HepG2 (cell line): ENCODE results near the gene CRAMP1. TPM values are rescaled to one million over a fixed set of nuclear protein-coding genes. Genes with fewer than 3 reads are reported as not detected.

ENCODE experiments used
- BRF2 ChIP-seq: sonication (generic); formaldehyde crosslinking; IDR thresholded peaks from 2 replicates; pipeline ENCODE4 v1.8.1; 2022; ENCODE audit warnings: mild to moderate bottlenecking, missing genetic modification reagents
- HOXA3 ChIP-seq: sonication (generic); formaldehyde crosslinking; IDR thresholded peaks from 2 replicates; pipeline ENCODE4 v1.5.0; 2020; ENCODE audit warnings: missing genetic modification reagents
- KMT2B ChIP-seq: IDR thresholded peaks from 2 replicates; pipeline ENCODE4 v1.6.1; 2016; ENCODE audit warnings: missing genetic modification reagents, missing compliant biosample characterization
- NKX3-1 ChIP-seq: sonication (generic); formaldehyde crosslinking; IDR thresholded peaks from 2 replicates; pipeline ENCODE4 v1.5.0; 2020; ENCODE audit warnings: missing genetic modification reagents
- NR2F6 ChIP-seq, 2 experiments: IDR thresholded peaks; 2 replicates each; pipeline ENCODE4 v1.6.1; 2016; ENCODE audit warnings: antibody characterized with exemption in 1 of 2, mild to moderate bottlenecking in 1 of 2
- PHF20 ChIP-seq: sonication (generic); formaldehyde crosslinking; IDR thresholded peaks from 2 replicates; pipeline ENCODE4 v1.5.0; 2020; ENCODE audit warnings: mild to moderate bottlenecking, missing genetic modification reagents
- PRDM10 ChIP-seq: sonication (generic); formaldehyde crosslinking; IDR thresholded peaks from 2 replicates; pipeline ENCODE4 v1.4.0; 2020; ENCODE audit warnings: low read depth, missing genetic modification reagents
- RORA ChIP-seq: sonication (generic); formaldehyde crosslinking; IDR thresholded peaks from 2 replicates; pipeline ENCODE4 v1.5.0; 2020; ENCODE audit warnings: mild to moderate bottlenecking, missing genetic modification reagents, moderate library complexity
- SNRNP70 ChIP-seq: fragments of 200-400 bp; formaldehyde crosslinking; IDR thresholded peaks from 2 replicates; pipeline ENCODE4 v1.6.1; 2017; ENCODE audit warnings: mild to moderate bottlenecking, low read depth, low read length, moderate library complexity
- SOX6 ChIP-seq, 2 experiments: fragments of 450-650 bp in 1 of 2; sonication (generic) in 1 of 2; formaldehyde crosslinking in 1 of 2; IDR thresholded peaks; 2 replicates each; pipeline versions ENCODE4 v1.4.0 to v1.6.1; 2017 to 2020; ENCODE audit warnings: antibody characterized with exemption in 1 of 2, mild to moderate bottlenecking in 1 of 2, missing genetic modification reagents in 1 of 2
- ZNF264 ChIP-seq: sonication (generic); formaldehyde crosslinking; IDR thresholded peaks from 2 replicates; pipeline ENCODE4 v1.4.0; 2020; ENCODE audit warnings: missing genetic modification reagents
- ZNF350 ChIP-seq: sonication (generic); formaldehyde crosslinking; IDR thresholded peaks from 2 replicates; pipeline ENCODE4 v1.4.0; 2020; ENCODE audit warnings: mild to moderate bottlenecking, low read depth, missing genetic modification reagents, borderline replicate concordance
- ZNF441 ChIP-seq: sonication (generic); formaldehyde crosslinking; IDR thresholded peaks from 2 replicates; pipeline ENCODE4 v1.7.0; 2021; ENCODE audit warnings: missing genetic modification reagents, borderline replicate concordance
- ZNF503 ChIP-seq: sonication (generic); formaldehyde crosslinking; IDR thresholded peaks from 2 replicates; pipeline ENCODE4 v1.4.0; 2020; ENCODE audit warnings: missing genetic modification reagents
- ZSCAN22 ChIP-seq: sonication (generic); formaldehyde crosslinking; IDR thresholded peaks from 2 replicates; pipeline ENCODE4 v1.4.0; 2020; ENCODE audit warnings: mild to moderate bottlenecking, missing genetic modification reagents
- ZSCAN30 ChIP-seq: sonication (generic); formaldehyde crosslinking; IDR thresholded peaks from 2 replicates; pipeline ENCODE4 v1.5.0; 2020; ENCODE audit warnings: mild to moderate bottlenecking, missing genetic modification reagents
- ZSCAN5A ChIP-seq: sonication (generic); formaldehyde crosslinking; IDR thresholded peaks from 2 replicates; pipeline ENCODE4 v1.8.0; 2022; ENCODE audit warnings: mild to moderate bottlenecking, missing genetic modification reagents, borderline replicate concordance
- polyA plus RNA-seq, 8 experiments: library from polyadenylated mRNA; depleted of rRNA in 3 of 8; stranded (reverse) in 7 of 8; unstranded in 1 of 8; fragments of >200 nt; fragmentation: Illumina TruSeq in 4 of 8; extraction: Trizol in 4 of 8; gene quantifications; 2 replicates each; pipeline versions ENCODE4 v1.2.1 to v1.2.3, GENCODE V29; 2011 to 2016; ENCODE audit warnings: low read depth in 4 of 8, missing spikeins in 1 of 8, mixed read lengths in 1 of 8; ENCODE audit not compliant: insufficient read depth in 1 of 8
- total RNA-seq, 5 experiments: library from RNA; depleted of rRNA; stranded (reverse); fragments of >200 nt; fragmentation: Illumina TruSeq; extraction: Trizol; gene quantifications; 2 replicates each; pipeline ENCODE4 v1.2.3, GENCODE V29; 2016; ENCODE audit warnings: low read depth in 1 of 5
- TF ChIP-seq, protein P1 (sequence below): sonication (generic); formaldehyde crosslinking; IDR thresholded peaks from 2 replicates; pipeline ENCODE4 v1.5.1; 2020; ENCODE audit warnings: mild to moderate bottlenecking, missing genetic modification reagents, moderate library complexity

The CRAMP1 gene
- total and polyA plus RNA-seq, 2 of the 13 experiments (the other 11 are each of a cell fraction or from before 2014, with no cell fraction given), result 6.8 to 9.7 TPM

- TF ChIP-seq BRF2 (CRISPR knock-in tag) (peak; percentile 55; the same call in 1 of the 2 replicates), ZNF350 (CRISPR knock-in tag) (peak; percentile 65; the same call in 1 of the 2 replicates), NR2F6 (IDR thresholded peaks at IDR 0.05) (no peak), NR2F6 (CRISPR knock-in tag; IDR thresholded peaks at IDR 0.05) (no peak), ZNF503 (peak; percentile 18; the same call in 1 of the 2 replicates), HOXA3 (peak; percentile 56), PHF20 (CRISPR knock-in tag) (peak; percentile 70), ZSCAN5A (CRISPR knock-in tag) (no peak), PRDM10 (CRISPR knock-in tag) (no peak; the same call in 1 of the 2 replicates), SNRNP70 (no peak), ZNF264 (peak; percentile 74; the same call in 1 of the 2 replicates), ZSCAN22 (CRISPR knock-in tag) (no peak), ZNF441 (CRISPR knock-in tag) (0 out of 2 replicates have a peak, but pooled peaks have one; percentile 17), ZSCAN30 (CRISPR knock-in tag) (0 out of 2 replicates have a peak, but pooled peaks have one; percentile 86), RORA (no peak), KMT2B (no peak), SOX6 (IDR thresholded peaks at IDR 0.05) (no peak), SOX6 (CRISPR knock-in tag; IDR thresholded peaks at IDR 0.05) (peak; percentile 61), NKX3-1 (CRISPR knock-in tag) (peak; percentile 77; the same call in 1 of the 2 replicates)
- TF ChIP-seq, protein P1, sequence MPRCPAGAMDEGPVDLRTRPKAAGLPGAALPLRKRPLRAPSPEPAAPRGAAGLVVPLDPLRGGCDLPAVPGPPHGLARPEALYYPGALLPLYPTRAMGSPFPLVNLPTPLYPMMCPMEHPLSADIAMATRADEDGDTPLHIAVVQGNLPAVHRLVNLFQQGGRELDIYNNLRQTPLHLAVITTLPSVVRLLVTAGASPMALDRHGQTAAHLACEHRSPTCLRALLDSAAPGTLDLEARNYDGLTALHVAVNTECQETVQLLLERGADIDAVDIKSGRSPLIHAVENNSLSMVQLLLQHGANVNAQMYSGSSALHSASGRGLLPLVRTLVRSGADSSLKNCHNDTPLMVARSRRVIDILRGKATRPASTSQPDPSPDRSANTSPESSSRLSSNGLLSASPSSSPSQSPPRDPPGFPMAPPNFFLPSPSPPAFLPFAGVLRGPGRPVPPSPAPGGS (CRISPR knock-in tag), result peak; percentile 78; the same call in 1 of the 2 replicates
These were observed 1.9 kb upstream of the CRAMP1 start (continued) for GRCh38 chr16:1610071-1610898.
